ENCODE results near the gene CHPF2. TPM values are rescaled to one million over a fixed set of nuclear protein-coding genes. Genes with fewer than 3 reads are reported as not detected.

CHPF2 gene
- total RNA-seq, 1 donor from 2014 or later = 37.2 TPM

GRCh38 chr7:151238190-151238810 is 6.0 kb downstream of the CHPF2 start:
- ATAC-seq = no peak
- H3K4me3 ChIP-seq = no peak overlapping the region
- H3K27me3 ChIP-seq = no peaks in the 10 kb centered on the region
- no peak overlapping the region for H3K27ac ChIP-seq
- no peak for TF ChIP-seq CTCF (IDR thresholded peaks at IDR 0.05)
- no peak for DNase-seq
- intact Hi-C loops (cut with DNase I) = no loop called here
- H3K36me3 ChIP-seq = peaks cover 73% of the 10 kb centered on the region
- no peaks in the 10 kb centered on the region for H3K9me3 ChIP-seq
- H3K4me1 ChIP-seq = peaks cover 11% of the 10 kb centered on the region

GRCh38 chr7:151238924-151239836 is 6.9 kb downstream of the CHPF2 start:
- Histone ChIP-seq H3K36me3 (peaks cover 73% of the 10 kb centered on the region), H3K4me1 (peaks cover 11% of the 10 kb centered on the region), H3K27me3 (peaks cover 4% of the 10 kb centered on the region), H3K27ac (no peak overlapping the region), H3K9me3 (no peaks in the 10 kb centered on the region), H3K4me3 (no peak overlapping the region)
- intact Hi-C loops (cut with DNase I) = no loop called here
- no peak for TF ChIP-seq CTCF (IDR thresholded peaks at IDR 0.05)
- DNase-seq (no peak), ATAC-seq (no peak)

- ATAC-seq = no peak
- H3K4me3 ChIP-seq = no peak overlapping the region
- H3K4me1 ChIP-seq = peaks cover 18% of the 10 kb centered on the region
- intact Hi-C loops (cut with DNase I) = loop anchor here (10.0 kb wide), 1 partner anchor 65 kb away; no protein-coding TSS in a partner anchor
- H3K36me3 ChIP-seq = peaks cover 71% of the 10 kb centered on the region
- no peak for DNase-seq
- H3K27me3 ChIP-seq = peaks cover 12% of the 10 kb centered on the region
- no peaks in the 10 kb centered on the region for H3K9me3 ChIP-seq
- no peak overlapping the region for H3K27ac ChIP-seq
- no peak for TF ChIP-seq CTCF (IDR thresholded peaks at IDR 0.05)
Measured at GRCh38 chr7:151239837-151240459, 7.7 kb downstream of the CHPF2 start.

- TF ChIP-seq CTCF (IDR thresholded peaks at IDR 0.05) = no peak
- ATAC-seq = no peak
- Histone ChIP-seq H3K27me3 (peaks cover 14% of the 10 kb centered on the region), H3K9me3 (no peaks in the 10 kb centered on the region), H3K27ac (no peak overlapping the region), H3K4me1 (peaks cover 23% of the 10 kb centered on the region), H3K4me3 (no peak overlapping the region), H3K36me3 (peaks cover 65% of the 10 kb centered on the region)
- DNase-seq = no peak
- intact Hi-C loops (cut with DNase I) = loop anchor here (10.0 kb wide), 1 partner anchor 64 kb away; no protein-coding TSS in a partner anchor
Measured at GRCh38 chr7:151240536-151240935, 8.3 kb downstream of the CHPF2 start.

- peaks cover 26% of the 10 kb centered on the region for H3K4me1 ChIP-seq
- peaks cover 61% of the 10 kb centered on the region for H3K36me3 ChIP-seq
- H3K27ac ChIP-seq = no peak overlapping the region
- TF ChIP-seq CTCF (IDR thresholded peaks at IDR 0.05) = no peak
- ATAC-seq = no peak
- intact Hi-C loops (cut with DNase I) = loop anchor here (10.0 kb wide), 1 partner anchor 64 kb away; no protein-coding TSS in a partner anchor
- peaks cover 18% of the 10 kb centered on the region for H3K27me3 ChIP-seq
- no peaks in the 10 kb centered on the region for H3K9me3 ChIP-seq
- H3K4me3 ChIP-seq = no peak overlapping the region
- DNase-seq = no peak
Measured at GRCh38 chr7:151240942-151241754, 8.9 kb downstream of the CHPF2 start.
